GM12878 (cell line): Measurements from ENCODE around the gene PPP1R14B. TPM values are rescaled to one million over a fixed set of nuclear protein-coding genes. Genes with fewer than 3 reads are reported as not detected.

ENCODE experiments used
- ATAC-seq: fragments of 200-7000 bp; cut with Tn5 transposase; 3 replicates; pipeline ENCODE4 v1.9.1; 2020; ENCODE audit warnings: mild to moderate bottlenecking, moderate library complexity
- BruUV-seq: library from RNA; stranded (reverse); fragments of 400-500 nt; replicated peaks from 2 replicates; lab custom pipeline; 2021; lab: Mats Ljungman, UMichigan
- CTCF ChIA-PET: fragments of 300-600 bp; sonication (Branson Sonifier 250); formaldehyde crosslinking; extraction: SDS; loops from one replicate; lab custom pipeline; 2021; ENCODE audit warnings: inconsistent platforms; lab: Yijun Ruan, JAX
- POLR2A ChIA-PET: fragments of 350-600 bp; formaldehyde crosslinking; extraction: SDS; loops from one replicate; lab custom pipeline; 2021; ENCODE audit warnings: inconsistent platforms; lab: Charles Lee
- RAD21 ChIA-PET: fragments of 300-600 bp; sonication (Branson Sonifier 250); formaldehyde crosslinking; loops from one replicate; lab custom pipeline; 2023; ENCODE audit warnings: antibody characterized with exemption; ENCODE audit not compliant: unreplicated experiment; lab: Charles Lee
- SMC1A ChIA-PET: fragments of 300-600 bp; sonication (Branson Sonifier 250); formaldehyde crosslinking; loops from one replicate; lab custom pipeline; 2023; ENCODE audit not compliant: unreplicated experiment, uncharacterized antibody; lab: Charles Lee
- DNase-seq: peaks from one replicate; pipeline ENCODE4 v3.0.0-alpha.2; 2011; ENCODE audit warnings: low read depth, low spot score
- FAIRE-seq: peaks from 3 replicates; lab custom pipeline; 2011; peaks lifted over from hg19 to GRCh38; lab: Jason Lieb, UNC
- H2AFZ ChIP-seq: 2 replicates; pipeline ENCODE4 v1.6.0; 2011; ENCODE audit warnings: low read depth, low read length, control low read depth; ENCODE audit not compliant: control insufficient read depth
- H3K27ac ChIP-seq: 2 replicates; pipeline ENCODE4 v1.5.1; 2011; ENCODE audit warnings: control low read depth; ENCODE audit not compliant: control insufficient read depth, insufficient read depth
- H3K27me3 ChIP-seq, 2 experiments: replicated peaks in 1 of 2; 2 replicates each; pipeline versions ENCODE4 v1.6.0 to v1.6.1; 2011; ENCODE audit warnings: low read length in 1 of 2; ENCODE audit not compliant: control insufficient read depth in 2 of 2, insufficient read depth in 2 of 2
- H3K36me3 ChIP-seq, 2 experiments: 2 replicates each; pipeline ENCODE4 v1.5.1; 2011; ENCODE audit warnings: low read length in 1 of 2; ENCODE audit not compliant: control insufficient read depth in 2 of 2, insufficient read depth in 2 of 2
- H3K4me1 ChIP-seq: 2 replicates; pipeline ENCODE4 v1.6.1; 2011; ENCODE audit warnings: mild to moderate bottlenecking, low read length, moderate library complexity, mixed read lengths; ENCODE audit not compliant: control insufficient read depth, insufficient read depth
- H3K4me2 ChIP-seq: 2 replicates; pipeline ENCODE4 v1.6.0; 2011; ENCODE audit warnings: control low read depth; ENCODE audit not compliant: control insufficient read depth, insufficient read depth
- H3K4me3 ChIP-seq: fragments of 200-600 bp; sonication (generic); 2 replicates; pipeline ENCODE4 v1.5.1; 2016
- H3K79me2 ChIP-seq: 2 replicates; pipeline ENCODE4 v1.6.0; 2011; ENCODE audit warnings: low read length; ENCODE audit not compliant: control insufficient read depth, insufficient read depth
- H3K9ac ChIP-seq: 2 replicates; pipeline ENCODE4 v1.8.0; 2011; ENCODE audit warnings: low read length, control low read depth, mixed read lengths; ENCODE audit not compliant: control insufficient read depth, insufficient read depth
- H3K9me3 ChIP-seq: replicated peaks from 3 replicates; pipeline ENCODE4 v1.5.1; 2011; ENCODE audit warnings: mild to moderate bottlenecking, low read length; ENCODE audit not compliant: control insufficient read depth, insufficient read depth
- H4K20me1 ChIP-seq: 2 replicates; pipeline ENCODE4 v1.6.0; 2011; ENCODE audit not compliant: control insufficient read depth, insufficient read depth
- CREM ChIP-seq: IDR thresholded peaks from 2 replicates; pipeline ENCODE4 v1.6.1; 2014; ENCODE audit warnings: antibody characterized with exemption, low read depth
- CUX1 ChIP-seq: IDR thresholded peaks from 2 replicates; pipeline ENCODE4 v1.6.1; 2012; ENCODE audit warnings: improper control_type of control experiment, low read depth, low read length; ENCODE audit not compliant: insufficient replicate concordance
- IKZF1 ChIP-seq: fragments of 450-650 bp; conservative IDR thresholded peaks from 2 replicates; pipeline ENCODE4 v1.6.1; 2017; ENCODE audit warnings: antibody characterized with exemption, mild to moderate bottlenecking
- NFIC ChIP-seq: IDR thresholded peaks from 2 replicates; pipeline ENCODE4 v1.6.1; 2012; ENCODE audit warnings: low read depth, mild to moderate bottlenecking, inconsistent platforms, low read length, moderate library complexity
- RAD51 ChIP-seq: fragments of 450-650 bp; IDR thresholded peaks from 2 replicates; pipeline ENCODE4 v1.6.1; 2016; ENCODE audit warnings: moderate library complexity, mild to moderate bottlenecking, inconsistent platforms
- RUNX3 ChIP-seq: IDR thresholded peaks from 2 replicates; pipeline ENCODE4 v1.6.1; 2012; ENCODE audit warnings: low read length, inconsistent platforms
- ZSCAN29 ChIP-seq: fragments of 450-650 bp; IDR thresholded peaks from 2 replicates; pipeline ENCODE4 v1.6.1; 2017; ENCODE audit warnings: mild to moderate bottlenecking, moderate library complexity
- WGBS: methylation state at CpG from one replicate; pipeline ENCODE4 v1.1.6; 2016; ENCODE audit warnings: low lambda C conversion rate; ENCODE audit not compliant: insufficient replicate concordance, insufficient coverage; ENCODE audit errors: missing lambda C conversion rate; 5-methylcytosine and 5-hydroxymethylcytosine counted together
- in situ Hi-C: fragments of 300-500 bp; cut with MboI; formaldehyde crosslinking; loops from 9 replicates; pipeline ENCODE4 v1.14.3; 2018; ENCODE audit warnings: mixed read lengths
- intact Hi-C: fragments of 100-400 bp; cut with micrococcal nuclease; formaldehyde crosslinking; loops from one replicate; pipeline ENCODE4 v1.14.2; 2022; ENCODE audit not compliant: unreplicated experiment
- polyA plus RNA-seq, 11 experiments: library from polyadenylated mRNA; depleted of rRNA in 4 of 11; unstranded in 6 of 11; stranded (reverse) in 5 of 11; fragments of >200 nt; fragmentation: Nextera tagmentation in 4 of 11; fragmentation: Illumina TruSeq in 1 of 11; extraction: Ambion mirVana in 4 of 11; extraction: Trizol in 1 of 11; gene quantifications; 1 replicate in 1 of 11; 2 replicates in 10 of 11; pipeline versions ENCODE4 v1.2.1 to v1.2.3, GENCODE V29; 2011 to 2016; ENCODE audit warnings: inconsistent platforms in 2 of 11, missing spikeins in 2 of 11, low read depth in 1 of 11
- total RNA-seq, 4 experiments: library from RNA; depleted of rRNA in 3 of 4; stranded (reverse); fragments of >200 nt in 3 of 4; fragmentation: Illumina TruSeq in 1 of 4; extraction: Trizol in 1 of 4; gene quantifications; 2 replicates each; pipeline versions ENCODE4 v1.2.1 to v1.2.3, GENCODE V29; 2013 to 2021
- TF ChIP-seq, protein P1 (sequence below): fragments of 450-650 bp; formaldehyde crosslinking; IDR thresholded peaks from 2 replicates; pipeline ENCODE4 v1.4.0; 2022; ENCODE audit warnings: mild to moderate bottlenecking, moderate library complexity
- TF ChIP-seq, protein P2 (sequence below): fragments of 150-350 bp; IDR thresholded peaks from 2 replicates; pipeline ENCODE4 v1.6.1; 2014; ENCODE audit warnings: mild to moderate bottlenecking, low read depth, low read length
- TF ChIP-seq, protein P3 (sequence below): fragments of 450-650 bp; IDR thresholded peaks from 2 replicates; pipeline ENCODE4 v1.6.1; 2017; ENCODE audit warnings: mild to moderate bottlenecking, moderate library complexity

The PPP1R14B gene
- total and polyA plus RNA-seq, 10 of the 15 experiments (the other 5 are each of a cell fraction or from before 2014, with no cell fraction given) = 8.4 to 283 (median 124) TPM

- in situ Hi-C loops = loop anchor here (5.0 kb wide), 1 partner anchor 99 kb away; the partner anchor contains the start of gene CATSPERZ
- peaks cover 22% of the 10 kb centered on the region for H3K4me1 ChIP-seq
- no peaks in the 10 kb centered on the region for H4K20me1 ChIP-seq
- no peaks in the 10 kb centered on the region for H3K9me3 ChIP-seq
- no TSS peak for BruUV-seq
- peaks cover 31 to 32% of the 10 kb centered on the region in 2 experiments for H3K36me3 ChIP-seq
- intact Hi-C loops = no loop called here
- no peak overlapping the region for H3K4me2 ChIP-seq
- RAD21 ChIA-PET = no interaction called here
- SMC1A ChIA-PET = no interaction called here
- peaks cover 26% of the 10 kb centered on the region for H3K79me2 ChIP-seq
- no peak overlapping the region for H2AFZ ChIP-seq
- no peak for DNase-seq
- 100% methylated on average over 9 of the region's 9 CpGs for WGBS
- no peak overlapping the region for H3K27ac ChIP-seq
- ATAC-seq = no peak
- TF ChIP-seq, protein P1, sequence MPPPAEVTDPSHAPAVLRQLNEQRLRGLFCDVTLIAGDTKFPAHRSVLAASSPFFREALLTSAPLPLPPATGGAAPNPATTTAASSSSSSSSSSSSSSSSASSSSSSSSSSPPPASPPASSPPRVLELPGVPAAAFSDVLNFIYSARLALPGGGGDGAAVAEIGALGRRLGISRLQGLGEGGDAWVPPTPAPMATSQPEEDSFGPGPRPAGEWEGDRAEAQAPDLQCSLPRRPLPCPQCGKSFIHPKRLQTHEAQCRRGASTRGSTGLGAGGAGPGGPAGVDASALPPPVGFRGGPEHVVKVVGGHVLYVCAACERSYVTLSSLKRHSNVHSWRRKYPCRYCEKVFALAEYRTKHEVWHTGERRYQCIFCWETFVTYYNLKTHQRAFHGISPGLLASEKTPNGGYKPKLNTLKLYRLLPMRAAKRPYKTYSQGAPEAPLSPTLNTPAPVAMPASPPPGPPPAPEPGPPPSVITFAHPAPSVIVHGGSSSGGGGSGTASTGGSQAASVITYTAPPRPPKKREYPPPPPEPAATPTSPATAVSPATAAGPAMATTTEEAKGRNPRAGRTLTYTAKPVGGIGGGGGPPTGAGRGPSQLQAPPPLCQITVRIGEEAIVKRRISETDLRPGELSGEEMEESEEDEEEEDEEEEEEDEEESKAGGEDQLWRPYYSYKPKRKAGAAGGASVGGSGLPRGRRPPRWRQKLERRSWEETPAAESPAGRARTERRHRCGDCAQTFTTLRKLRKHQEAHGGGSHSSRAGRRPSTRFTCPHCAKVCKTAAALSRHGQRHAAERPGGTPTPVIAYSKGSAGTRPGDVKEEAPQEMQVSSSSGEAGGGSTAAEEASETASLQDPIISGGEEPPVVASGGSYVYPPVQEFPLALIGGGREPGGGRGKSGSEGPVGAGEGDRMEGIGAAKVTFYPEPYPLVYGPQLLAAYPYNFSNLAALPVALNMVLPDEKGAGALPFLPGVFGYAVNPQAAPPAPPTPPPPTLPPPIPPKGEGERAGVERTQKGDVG = no peak
- TF ChIP-seq CUX1 (no peak), RAD51 (no peak), ZSCAN29 (no peak), CREM (no peak), NFIC (no peak), IKZF1 (no peak), RUNX3 (no peak)
- TF ChIP-seq, protein P2, sequence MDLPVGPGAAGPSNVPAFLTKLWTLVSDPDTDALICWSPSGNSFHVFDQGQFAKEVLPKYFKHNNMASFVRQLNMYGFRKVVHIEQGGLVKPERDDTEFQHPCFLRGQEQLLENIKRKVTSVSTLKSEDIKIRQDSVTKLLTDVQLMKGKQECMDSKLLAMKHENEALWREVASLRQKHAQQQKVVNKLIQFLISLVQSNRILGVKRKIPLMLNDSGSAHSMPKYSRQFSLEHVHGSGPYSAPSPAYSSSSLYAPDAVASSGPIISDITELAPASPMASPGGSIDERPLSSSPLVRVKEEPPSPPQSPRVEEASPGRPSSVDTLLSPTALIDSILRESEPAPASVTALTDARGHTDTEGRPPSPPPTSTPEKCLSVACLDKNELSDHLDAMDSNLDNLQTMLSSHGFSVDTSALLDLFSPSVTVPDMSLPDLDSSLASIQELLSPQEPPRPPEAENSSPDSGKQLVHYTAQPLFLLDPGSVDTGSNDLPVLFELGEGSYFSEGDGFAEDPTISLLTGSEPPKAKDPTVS = no peak
- TF ChIP-seq, protein P3, sequence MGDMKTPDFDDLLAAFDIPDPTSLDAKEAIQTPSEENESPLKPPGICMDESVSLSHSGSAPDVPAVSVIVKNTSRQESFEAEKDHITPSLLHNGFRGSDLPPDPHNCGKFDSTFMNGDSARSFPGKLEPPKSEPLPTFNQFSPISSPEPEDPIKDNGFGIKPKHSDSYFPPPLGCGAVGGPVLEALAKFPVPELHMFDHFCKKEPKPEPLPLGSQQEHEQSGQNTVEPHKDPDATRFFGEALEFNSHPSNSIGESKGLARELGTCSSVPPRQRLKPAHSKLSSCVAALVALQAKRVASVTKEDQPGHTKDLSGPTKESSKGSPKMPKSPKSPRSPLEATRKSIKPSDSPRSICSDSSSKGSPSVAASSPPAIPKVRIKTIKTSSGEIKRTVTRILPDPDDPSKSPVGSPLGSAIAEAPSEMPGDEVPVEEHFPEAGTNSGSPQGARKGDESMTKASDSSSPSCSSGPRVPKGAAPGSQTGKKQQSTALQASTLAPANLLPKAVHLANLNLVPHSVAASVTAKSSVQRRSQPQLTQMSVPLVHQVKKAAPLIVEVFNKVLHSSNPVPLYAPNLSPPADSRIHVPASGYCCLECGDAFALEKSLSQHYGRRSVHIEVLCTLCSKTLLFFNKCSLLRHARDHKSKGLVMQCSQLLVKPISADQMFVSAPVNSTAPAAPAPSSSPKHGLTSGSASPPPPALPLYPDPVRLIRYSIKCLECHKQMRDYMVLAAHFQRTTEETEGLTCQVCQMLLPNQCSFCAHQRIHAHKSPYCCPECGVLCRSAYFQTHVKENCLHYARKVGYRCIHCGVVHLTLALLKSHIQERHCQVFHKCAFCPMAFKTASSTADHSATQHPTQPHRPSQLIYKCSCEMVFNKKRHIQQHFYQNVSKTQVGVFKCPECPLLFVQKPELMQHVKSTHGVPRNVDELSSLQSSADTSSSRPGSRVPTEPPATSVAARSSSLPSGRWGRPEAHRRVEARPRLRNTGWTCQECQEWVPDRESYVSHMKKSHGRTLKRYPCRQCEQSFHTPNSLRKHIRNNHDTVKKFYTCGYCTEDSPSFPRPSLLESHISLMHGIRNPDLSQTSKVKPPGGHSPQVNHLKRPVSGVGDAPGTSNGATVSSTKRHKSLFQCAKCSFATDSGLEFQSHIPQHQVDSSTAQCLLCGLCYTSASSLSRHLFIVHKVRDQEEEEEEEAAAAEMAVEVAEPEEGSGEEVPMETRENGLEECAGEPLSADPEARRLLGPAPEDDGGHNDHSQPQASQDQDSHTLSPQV = no peak
- no peak for FAIRE-seq
- POLR2A ChIA-PET = interaction anchor here (5.8 kb wide), 1 partner anchor 100 kb away, joined by 70 read pairs; the partner anchor contains the start of genes CATSPERZ and ESRRA
- CTCF ChIA-PET = interaction anchor here (8.0 to 9.7 kb wide), 2 partner anchors 42 to 100 kb away, joined by 66 to 238 read pairs; partner anchors contain the start of genes CATSPERZ, ESRRA and PPP1R14B
- no peak overlapping the region for H3K4me3 ChIP-seq
- H3K27me3 ChIP-seq = no peaks in the 10 kb centered on the region
- no peak overlapping the region for H3K9ac ChIP-seq
These were observed 43.8 kb downstream of the PPP1R14B start for GRCh38 chr11:64202992-64203391.
